GM11168 (cell line): ENCODE measurements around the gene MBP.

ENCODE experiments used
- in situ Hi-C: fragments of 300-500 bp; cut with MboI; formaldehyde crosslinking; loops from one replicate; pipeline ENCODE4 v1.12.0; 2022; ENCODE audit warnings: low sequenced_read_pairs; ENCODE audit not compliant: unreplicated experiment

The MBP gene

GRCh38 chr18:77132369-77133050, at the start of gene MBP:
MBP (minus strand) TSS chr18:77132783; CDS start chr18:77105261, 27,522 bp downstream.
- in situ Hi-C loops, result no loop called here

GRCh38 chr18:77181950-77182707, 49.5 kb upstream of the MBP start:
- in situ Hi-C loops, result no loop called here

- in situ Hi-C loops, result no loop called here
Observed at GRCh38 chr18:77178559-77178958, 46.0 kb upstream of the MBP start.

- in situ Hi-C loops, result no loop called here
Observed at GRCh38 chr18:77177009-77177408, 44.4 kb upstream of the MBP start.

- in situ Hi-C loops, result no loop called here
Observed at GRCh38 chr18:77173275-77174030, 40.9 kb upstream of the MBP start.

GRCh38 chr18:77170890-77171410, 38.4 kb upstream of the MBP start:
- in situ Hi-C loops, result no loop called here

GRCh38 chr18:77168811-77169311, 36.3 kb upstream of the MBP start:
- in situ Hi-C loops, result no loop called here

- in situ Hi-C loops, result no loop called here
Observed at GRCh38 chr18:77167251-77167650, 34.7 kb upstream of the MBP start.

- in situ Hi-C loops, result no loop called here
Observed at GRCh38 chr18:77166523-77166922, 33.9 kb upstream of the MBP start.

- in situ Hi-C loops, result no loop called here
Observed at GRCh38 chr18:77165503-77166188, 33.1 kb upstream of the MBP start.

GRCh38 chr18:77164763-77165485, 32.3 kb upstream of the MBP start:
- in situ Hi-C loops, result no loop called here

- in situ Hi-C loops, result no loop called here
Observed at GRCh38 chr18:77164026-77164425, 31.4 kb upstream of the MBP start.

GRCh38 chr18:77162580-77162979, 30.0 kb upstream of the MBP start:
- in situ Hi-C loops, result no loop called here

- in situ Hi-C loops, result no loop called here
Observed at GRCh38 chr18:77161961-77162360, 29.4 kb upstream of the MBP start.

GRCh38 chr18:77161383-77161782, 28.8 kb upstream of the MBP start:
- in situ Hi-C loops, result no loop called here

GRCh38 chr18:77160515-77160914, 27.9 kb upstream of the MBP start:
- in situ Hi-C loops, result no loop called here

- in situ Hi-C loops, result no loop called here
Observed at GRCh38 chr18:77157312-77157711, 24.7 kb upstream of the MBP start.

GRCh38 chr18:77155031-77155430, 22.4 kb upstream of the MBP start:
- in situ Hi-C loops, result no loop called here

GRCh38 chr18:77153404-77153803, 20.8 kb upstream of the MBP start:
- in situ Hi-C loops, result no loop called here
